ENCODE measurements around the gene LMO1.
A peak's percentile ranks its signal among the peaks of the same experiment; 100 is the strongest.

Gene LMO1

GRCh38 chr11:8206251-8207079 is 57.2 kb downstream of the LMO1 start:
- Histone ChIP-seq H3K27ac (replicated peaks) (peak overlapping the region; percentile 47), H3K4me3 (replicated peaks; ENCODE audit: insufficient read depth, low read length) (no peak overlapping the region), H3K27me3 (ENCODE audit: insufficient read depth, poor library complexity, severe bottlenecking) (no peaks in the 10 kb centered on the region)
- peak; percentile 6 to 74 for DNase-seq (ENCODE audit: low read depth in 1 of 2, low spot score in 1 of 2)
- TF ChIP-seq GABPA (IDR thresholded peaks at IDR 0.05; ENCODE audit: low read depth) = no peak
- TF ChIP-seq SPI1 (IDR thresholded peaks at IDR 0.05; ENCODE audit: borderline replicate concordance, low read depth) = peak; percentile 11; the same call in 1 of the 2 replicates
- TF ChIP-seq CTCF (IDR thresholded peaks at IDR 0.05; ENCODE audit: insufficient read depth, low read length) = no peak
- peak; percentile 46; the same call in 1 of the 2 replicates for TF ChIP-seq POLR2AphosphoS5 (IDR thresholded peaks at IDR 0.05; ENCODE audit: low read depth)
- no peak for TF ChIP-seq REST (IDR thresholded peaks at IDR 0.05; ENCODE audit: insufficient replicate concordance, low read depth)

- no peaks in the 10 kb centered on the region for H3K27me3 ChIP-seq (ENCODE audit: insufficient read depth, poor library complexity, severe bottlenecking)
- TF ChIP-seq GABPA (IDR thresholded peaks at IDR 0.05; ENCODE audit: low read depth) (no peak), CTCF (IDR thresholded peaks at IDR 0.05; ENCODE audit: insufficient read depth, low read length) (no peak), REST (IDR thresholded peaks at IDR 0.05; ENCODE audit: insufficient replicate concordance, low read depth) (no peak), POLR2AphosphoS5 (IDR thresholded peaks at IDR 0.05; ENCODE audit: low read depth) (no peak), SPI1 (IDR thresholded peaks at IDR 0.05; ENCODE audit: borderline replicate concordance, low read depth) (no peak)
- H3K27ac ChIP-seq (replicated peaks) = no peak overlapping the region
- no peak for DNase-seq (ENCODE audit: low read depth in 1 of 2, low spot score in 1 of 2)
- H3K4me3 ChIP-seq (replicated peaks; ENCODE audit: insufficient read depth, low read length) = no peak overlapping the region
Observed at GRCh38 chr11:8205566-8205965, 58.1 kb downstream of the LMO1 start.

GRCh38 chr11:8204596-8204995 is 59.1 kb downstream of the LMO1 start:
- Histone ChIP-seq H3K27me3 (ENCODE audit: insufficient read depth, poor library complexity, severe bottlenecking) (no peaks in the 10 kb centered on the region), H3K4me3 (replicated peaks; ENCODE audit: insufficient read depth, low read length) (no peak overlapping the region), H3K27ac (replicated peaks) (no peak overlapping the region)
- no peak for TF ChIP-seq POLR2AphosphoS5 (IDR thresholded peaks at IDR 0.05; ENCODE audit: low read depth)
- no peak for TF ChIP-seq SPI1 (IDR thresholded peaks at IDR 0.05; ENCODE audit: borderline replicate concordance, low read depth)
- no peak for DNase-seq (ENCODE audit: low read depth in 1 of 2, low spot score in 1 of 2)

DNA sequence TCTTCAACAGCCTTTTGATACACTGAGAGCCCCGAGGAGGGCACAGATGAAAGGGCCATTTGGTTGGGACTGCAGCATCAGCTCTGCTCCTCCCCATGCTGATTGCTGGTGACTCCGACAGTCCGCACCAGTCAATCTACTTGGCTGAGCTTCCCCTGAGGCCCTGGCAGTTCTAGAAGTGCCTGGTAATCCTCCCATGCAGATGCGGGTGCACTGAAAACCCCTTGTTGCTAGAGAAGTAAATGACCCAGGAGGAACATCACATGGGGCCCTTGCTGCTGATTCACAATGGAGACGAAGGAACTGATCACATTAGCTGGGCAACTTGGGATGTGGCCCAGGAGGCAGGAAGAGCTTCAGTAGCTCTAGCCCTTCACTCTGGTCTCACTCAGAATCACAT is 59.7 kb downstream of the LMO1 start:
- DNase-seq (ENCODE audit: low read depth in 1 of 2, low spot score in 1 of 2) = no peak
- no peak for TF ChIP-seq REST (IDR thresholded peaks at IDR 0.05; ENCODE audit: insufficient replicate concordance, low read depth)
- TF ChIP-seq CTCF (IDR thresholded peaks at IDR 0.05; ENCODE audit: insufficient read depth, low read length) = no peak
- no peak for TF ChIP-seq SPI1 (IDR thresholded peaks at IDR 0.05; ENCODE audit: borderline replicate concordance, low read depth)
- TF ChIP-seq GABPA (IDR thresholded peaks at IDR 0.05; ENCODE audit: low read depth) = no peak
- no peak for TF ChIP-seq POLR2AphosphoS5 (IDR thresholded peaks at IDR 0.05; ENCODE audit: low read depth)
- Histone ChIP-seq H3K4me3 (replicated peaks; ENCODE audit: insufficient read depth, low read length) (no peak overlapping the region), H3K27ac (replicated peaks) (no peak overlapping the region), H3K27me3 (ENCODE audit: insufficient read depth, poor library complexity, severe bottlenecking) (no peaks in the 10 kb centered on the region)

All from HL-60 (cell line).